ENCODE measurements around the gene RUFY3.

The RUFY3 gene

DNA sequence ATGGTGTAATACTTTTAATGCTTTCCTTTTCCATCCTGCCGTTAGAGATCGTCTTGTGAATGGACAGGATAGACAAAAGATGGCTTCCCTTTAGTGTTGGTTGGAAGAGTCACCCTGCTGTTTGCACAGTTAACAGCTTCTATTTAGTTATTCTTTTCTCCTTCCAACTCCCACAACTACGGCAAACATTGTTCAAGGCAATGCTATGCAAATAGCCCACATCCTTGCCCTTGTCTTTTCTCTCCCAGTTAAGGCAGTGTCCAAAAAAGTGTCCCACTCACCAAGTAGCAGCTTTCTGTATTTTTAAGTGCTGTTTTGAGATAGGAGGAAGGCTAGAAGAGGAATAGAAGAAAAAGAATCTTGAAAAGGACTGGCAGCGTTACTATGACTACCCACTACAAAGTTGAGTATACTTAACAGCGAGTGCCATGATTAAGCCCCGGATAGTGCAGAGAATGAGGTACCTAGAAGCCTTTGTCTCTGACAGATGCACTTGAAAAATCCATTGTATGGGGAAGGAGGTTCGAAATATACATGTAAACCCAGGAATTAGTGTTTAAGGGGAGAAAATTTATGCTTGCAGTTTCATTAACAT is 12.1 kb upstream of the RUFY3 start:
- Histone ChIP-seq H3K36me3 (ENCODE audit: control insufficient read depth, insufficient read depth, low read length) (no peaks in the 10 kb centered on the region), H3K4me1 (ENCODE audit: control insufficient read depth, insufficient read depth, low read length) (peaks cover 12% of the 10 kb centered on the region), H3K9ac (ENCODE audit: low read depth, low read length) (no peak overlapping the region), H3K27me3 (ENCODE audit: control insufficient read depth, insufficient read depth, low read length) (no peaks in the 10 kb centered on the region), H3K9me3 (ENCODE audit: control insufficient read depth, insufficient read depth, low read length) (no peaks in the 10 kb centered on the region), H3K4me3 (ENCODE audit: low read depth, low read length) (no peak overlapping the region)

DNA sequence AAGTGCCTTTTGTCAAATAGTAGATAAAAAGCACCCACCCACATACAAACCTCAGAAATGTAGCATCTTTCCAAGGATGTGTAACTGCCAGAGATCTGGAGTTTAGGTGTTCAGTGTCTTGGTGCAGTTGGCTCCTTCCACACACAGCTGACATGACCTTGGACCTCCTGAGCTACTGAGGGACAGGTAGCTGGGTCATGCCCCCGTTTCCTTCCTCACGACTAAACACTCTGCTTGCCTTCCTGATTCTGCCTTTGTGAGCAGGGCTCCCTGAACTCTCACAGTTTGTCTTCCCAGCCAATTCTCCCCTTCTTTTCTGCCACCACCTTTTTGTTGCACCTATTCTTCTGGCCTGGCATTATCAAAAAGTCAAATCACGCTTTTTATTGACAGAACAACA is 10.2 kb upstream of the RUFY3 start:
- peaks cover 9% of the 10 kb centered on the region for H3K4me1 ChIP-seq (ENCODE audit: control insufficient read depth, insufficient read depth, low read length)
- no peak overlapping the region for H3K4me3 ChIP-seq (ENCODE audit: low read depth, low read length)
- no peaks in the 10 kb centered on the region for H3K27me3 ChIP-seq (ENCODE audit: control insufficient read depth, insufficient read depth, low read length)
- H3K9ac ChIP-seq (ENCODE audit: low read depth, low read length) = no peak overlapping the region
- H3K36me3 ChIP-seq (ENCODE audit: control insufficient read depth, insufficient read depth, low read length) = no peaks in the 10 kb centered on the region
- no peaks in the 10 kb centered on the region for H3K9me3 ChIP-seq (ENCODE audit: control insufficient read depth, insufficient read depth, low read length)

DNA sequence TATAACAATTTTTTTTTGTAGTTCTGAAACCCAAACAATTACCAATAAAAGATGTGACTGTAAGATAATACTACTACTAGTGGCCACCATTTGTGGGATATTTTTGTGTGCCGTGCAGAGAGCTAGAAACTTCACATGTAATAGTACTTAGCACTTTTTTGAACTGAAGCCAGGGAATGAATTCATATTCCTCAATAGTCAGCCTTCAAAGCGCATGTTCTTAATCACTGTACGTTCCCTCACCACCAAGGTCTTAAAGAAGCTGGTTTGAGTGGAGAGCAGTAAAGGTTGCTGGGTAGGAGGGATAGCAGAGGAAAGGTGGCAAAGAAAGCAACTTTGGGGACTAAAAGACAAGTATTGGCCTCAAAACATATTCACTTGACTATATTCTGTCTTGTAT is 9.6 kb upstream of the RUFY3 start:
- peaks cover 9% of the 10 kb centered on the region for H3K4me1 ChIP-seq (ENCODE audit: control insufficient read depth, insufficient read depth, low read length)
- no peaks in the 10 kb centered on the region for H3K27me3 ChIP-seq (ENCODE audit: control insufficient read depth, insufficient read depth, low read length)
- H3K9me3 ChIP-seq (ENCODE audit: control insufficient read depth, insufficient read depth, low read length) = no peaks in the 10 kb centered on the region
- no peaks in the 10 kb centered on the region for H3K36me3 ChIP-seq (ENCODE audit: control insufficient read depth, insufficient read depth, low read length)
- H3K4me3 ChIP-seq (ENCODE audit: low read depth, low read length) = no peak overlapping the region
- no peak overlapping the region for H3K9ac ChIP-seq (ENCODE audit: low read depth, low read length)

DNA sequence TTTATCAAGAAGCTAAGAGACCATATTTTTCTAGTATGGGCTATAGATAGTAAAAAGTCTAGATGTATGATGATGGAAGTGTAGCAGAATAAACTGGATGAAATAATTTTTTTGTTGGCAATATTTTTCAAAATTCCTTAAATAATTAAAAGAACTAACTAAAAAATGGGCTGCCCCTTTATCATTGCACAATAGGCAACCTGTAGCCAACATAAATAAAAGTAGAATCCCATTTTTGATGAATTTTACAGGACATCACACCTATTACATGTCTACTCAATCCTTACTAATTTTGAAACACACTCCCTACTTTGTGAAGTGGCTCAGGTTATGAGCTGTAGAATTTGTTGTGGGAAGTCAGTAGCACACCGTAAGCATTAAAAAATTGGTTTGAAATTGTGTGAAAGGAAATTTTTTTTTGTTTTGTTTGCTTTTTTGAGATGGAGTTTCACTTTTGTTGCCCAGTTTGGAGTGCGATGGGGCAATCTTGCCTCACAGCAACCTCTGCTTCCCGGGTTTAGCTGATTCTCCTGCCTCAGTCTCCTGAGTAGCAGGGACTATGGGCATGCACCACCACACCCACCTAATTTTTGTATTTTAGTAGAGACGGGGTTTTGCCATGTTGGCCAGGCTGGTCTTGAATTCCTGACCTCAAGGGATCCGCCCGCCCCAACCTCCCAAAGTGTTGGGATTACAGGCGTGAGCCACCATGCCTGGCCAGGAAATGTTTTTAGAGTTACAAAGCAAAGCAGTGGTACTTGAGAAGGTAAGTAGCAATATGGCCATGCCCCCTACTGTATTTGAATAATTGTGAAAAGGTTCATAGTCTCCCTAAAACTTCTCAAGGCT is 8.9 kb upstream of the RUFY3 start:
- no peak overlapping the region for H3K4me3 ChIP-seq (ENCODE audit: low read depth, low read length)
- peaks cover 9% of the 10 kb centered on the region for H3K4me1 ChIP-seq (ENCODE audit: control insufficient read depth, insufficient read depth, low read length)
- no peaks in the 10 kb centered on the region for H3K27me3 ChIP-seq (ENCODE audit: control insufficient read depth, insufficient read depth, low read length)
- no peaks in the 10 kb centered on the region for H3K9me3 ChIP-seq (ENCODE audit: control insufficient read depth, insufficient read depth, low read length)
- H3K36me3 ChIP-seq (ENCODE audit: control insufficient read depth, insufficient read depth, low read length) = no peaks in the 10 kb centered on the region
- H3K9ac ChIP-seq (ENCODE audit: low read depth, low read length) = no peak overlapping the region

DNA sequence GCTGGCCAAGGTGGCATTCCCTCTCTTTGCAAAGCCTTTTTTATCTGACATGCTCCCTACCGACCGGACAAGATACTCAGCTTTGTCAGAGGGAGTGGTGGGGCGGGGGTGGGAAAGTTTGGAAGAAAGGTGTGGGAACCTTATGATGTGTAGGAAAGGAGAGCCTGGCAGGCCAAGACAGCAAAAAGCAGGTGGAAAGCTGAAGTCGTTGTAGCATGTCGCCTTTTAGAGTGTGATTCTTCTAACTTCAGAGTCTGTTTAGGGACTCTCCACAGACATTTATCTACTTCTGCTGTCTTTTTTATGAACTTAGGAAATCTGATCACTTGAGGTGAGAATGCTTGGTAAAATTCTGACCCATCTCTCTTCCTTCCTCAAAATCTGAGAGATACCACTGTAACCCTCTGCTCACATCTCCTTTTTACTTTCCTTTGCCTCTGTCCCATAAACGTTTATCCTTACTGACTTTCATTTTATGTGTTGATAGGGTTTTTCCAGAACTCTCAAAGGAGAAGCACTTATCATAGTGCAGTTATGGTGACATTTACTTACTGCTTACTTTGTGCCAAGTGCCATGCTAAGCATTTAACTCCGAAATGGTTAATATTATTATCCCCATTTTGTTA is 8.2 kb upstream of the RUFY3 start:
- H3K4me1 ChIP-seq (ENCODE audit: control insufficient read depth, insufficient read depth, low read length) = peaks cover 9% of the 10 kb centered on the region
- H3K9me3 ChIP-seq (ENCODE audit: control insufficient read depth, insufficient read depth, low read length) = no peaks in the 10 kb centered on the region
- no peak overlapping the region for H3K4me3 ChIP-seq (ENCODE audit: low read depth, low read length)
- H3K36me3 ChIP-seq (ENCODE audit: control insufficient read depth, insufficient read depth, low read length) = no peaks in the 10 kb centered on the region
- no peaks in the 10 kb centered on the region for H3K27me3 ChIP-seq (ENCODE audit: control insufficient read depth, insufficient read depth, low read length)
- no peak overlapping the region for H3K9ac ChIP-seq (ENCODE audit: low read depth, low read length)

DNA sequence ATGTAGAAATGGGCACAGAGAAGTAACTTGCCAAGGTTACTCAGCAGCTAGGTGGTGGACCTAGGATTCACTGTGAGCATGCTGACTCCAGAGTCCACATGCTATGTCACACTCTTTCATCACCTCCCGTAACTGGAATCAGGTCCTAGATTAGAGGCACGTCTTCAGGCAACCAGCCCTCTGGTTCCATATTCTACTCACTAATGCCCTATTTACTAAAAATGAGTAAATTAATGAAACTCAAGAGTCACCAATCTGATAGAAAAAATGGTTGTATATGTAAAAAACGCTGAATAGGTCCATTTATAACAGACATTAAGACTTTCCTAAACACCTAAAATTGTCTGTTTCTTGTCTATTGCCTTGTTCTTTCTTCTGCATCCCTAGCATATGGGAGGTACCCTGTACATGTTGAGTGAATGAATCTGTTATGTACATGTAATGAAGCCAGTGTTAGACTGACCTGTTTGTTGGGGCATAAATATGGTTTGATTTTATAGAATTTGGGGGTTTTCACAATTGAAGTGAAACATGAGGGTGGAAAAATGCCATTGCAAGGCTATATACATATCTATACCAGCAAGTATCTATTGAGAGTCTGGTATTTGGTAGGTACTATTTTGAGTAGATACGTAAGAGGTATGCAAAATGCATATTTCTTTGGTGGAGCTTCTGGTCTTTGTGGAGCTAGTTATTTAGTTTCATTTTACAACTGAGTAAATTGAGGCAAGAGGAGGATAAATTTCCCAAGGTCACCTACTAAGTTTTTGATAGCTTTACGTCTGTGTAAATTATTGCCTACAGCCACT is 7.5 kb upstream of the RUFY3 start:
- Histone ChIP-seq H3K36me3 (ENCODE audit: control insufficient read depth, insufficient read depth, low read length) (no peaks in the 10 kb centered on the region), H3K4me3 (ENCODE audit: low read depth, low read length) (no peak overlapping the region), H3K27me3 (ENCODE audit: control insufficient read depth, insufficient read depth, low read length) (no peaks in the 10 kb centered on the region), H3K9me3 (ENCODE audit: control insufficient read depth, insufficient read depth, low read length) (no peaks in the 10 kb centered on the region), H3K9ac (ENCODE audit: low read depth, low read length) (no peak overlapping the region), H3K4me1 (ENCODE audit: control insufficient read depth, insufficient read depth, low read length) (peaks cover 9% of the 10 kb centered on the region)

DNA sequence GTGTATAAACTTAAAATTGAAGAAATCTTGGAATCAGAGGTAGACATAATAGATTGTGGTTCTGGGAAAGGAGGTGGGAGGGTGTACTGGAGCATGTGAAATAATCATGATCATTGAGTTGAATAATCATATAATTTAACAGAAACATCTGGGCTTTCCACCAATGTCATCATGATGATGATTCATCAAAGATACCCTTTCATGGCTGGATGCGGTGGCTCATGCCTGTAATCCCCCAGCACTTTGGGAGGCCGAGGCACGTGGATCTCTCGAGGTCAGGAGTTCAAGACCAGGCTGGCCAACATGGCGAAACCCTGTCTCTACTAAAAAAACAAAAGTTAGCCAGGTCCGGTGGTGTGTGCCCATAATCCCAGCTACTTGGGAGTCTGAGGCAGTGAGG is 6.7 kb upstream of the RUFY3 start:
- H3K4me1 ChIP-seq (ENCODE audit: control insufficient read depth, insufficient read depth, low read length) = peaks cover 9% of the 10 kb centered on the region
- H3K27me3 ChIP-seq (ENCODE audit: control insufficient read depth, insufficient read depth, low read length) = no peaks in the 10 kb centered on the region
- H3K9me3 ChIP-seq (ENCODE audit: control insufficient read depth, insufficient read depth, low read length) = no peaks in the 10 kb centered on the region
- no peaks in the 10 kb centered on the region for H3K36me3 ChIP-seq (ENCODE audit: control insufficient read depth, insufficient read depth, low read length)
- no peak overlapping the region for H3K9ac ChIP-seq (ENCODE audit: low read depth, low read length)
- no peak overlapping the region for H3K4me3 ChIP-seq (ENCODE audit: low read depth, low read length)

DNA sequence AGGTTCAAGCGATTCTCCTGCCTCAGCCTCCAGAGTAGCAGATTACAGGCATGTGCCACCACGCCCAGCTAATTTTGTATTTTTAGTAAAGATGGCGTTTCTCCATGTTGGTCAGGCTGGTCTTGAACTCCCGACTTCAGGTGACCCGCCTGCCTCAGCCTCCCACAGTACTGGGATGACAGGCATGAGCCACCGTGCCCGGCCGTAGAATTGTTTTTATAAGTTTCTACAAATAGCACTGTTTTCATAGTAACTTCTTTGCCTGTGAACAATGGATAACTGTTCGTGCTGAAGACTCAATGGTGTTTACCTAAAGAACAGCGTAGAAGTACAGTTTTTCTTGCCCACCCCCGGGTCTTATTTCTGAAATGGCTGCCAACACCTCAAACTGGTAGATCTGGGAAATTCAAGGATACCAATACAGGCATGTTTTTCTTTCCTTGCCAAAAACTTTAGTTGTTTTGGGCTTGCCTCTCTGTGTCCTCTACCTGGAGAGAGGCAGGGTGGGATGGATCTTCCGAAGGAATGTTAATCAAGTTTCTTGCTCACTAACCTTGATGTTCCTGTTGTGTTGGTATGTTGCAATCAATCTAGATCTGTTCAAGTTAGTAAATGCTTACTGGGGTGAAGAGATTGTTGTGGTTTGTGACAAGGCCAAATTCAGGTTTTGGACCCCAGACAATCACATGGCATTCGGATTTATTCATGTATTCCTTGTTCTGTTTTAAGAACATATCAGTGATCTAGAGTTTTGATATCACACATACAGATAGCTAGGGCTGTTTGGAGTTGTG is 2.8 kb upstream of the RUFY3 start:
- Histone ChIP-seq H3K9me3 (ENCODE audit: control insufficient read depth, insufficient read depth, low read length) (no peaks in the 10 kb centered on the region), H3K9ac (ENCODE audit: low read depth, low read length) (no peak overlapping the region), H3K36me3 (ENCODE audit: control insufficient read depth, insufficient read depth, low read length) (no peaks in the 10 kb centered on the region), H3K27me3 (ENCODE audit: control insufficient read depth, insufficient read depth, low read length) (no peaks in the 10 kb centered on the region), H3K4me3 (ENCODE audit: low read depth, low read length) (no peak overlapping the region), H3K4me1 (ENCODE audit: control insufficient read depth, insufficient read depth, low read length) (peaks cover 17% of the 10 kb centered on the region)

DNA sequence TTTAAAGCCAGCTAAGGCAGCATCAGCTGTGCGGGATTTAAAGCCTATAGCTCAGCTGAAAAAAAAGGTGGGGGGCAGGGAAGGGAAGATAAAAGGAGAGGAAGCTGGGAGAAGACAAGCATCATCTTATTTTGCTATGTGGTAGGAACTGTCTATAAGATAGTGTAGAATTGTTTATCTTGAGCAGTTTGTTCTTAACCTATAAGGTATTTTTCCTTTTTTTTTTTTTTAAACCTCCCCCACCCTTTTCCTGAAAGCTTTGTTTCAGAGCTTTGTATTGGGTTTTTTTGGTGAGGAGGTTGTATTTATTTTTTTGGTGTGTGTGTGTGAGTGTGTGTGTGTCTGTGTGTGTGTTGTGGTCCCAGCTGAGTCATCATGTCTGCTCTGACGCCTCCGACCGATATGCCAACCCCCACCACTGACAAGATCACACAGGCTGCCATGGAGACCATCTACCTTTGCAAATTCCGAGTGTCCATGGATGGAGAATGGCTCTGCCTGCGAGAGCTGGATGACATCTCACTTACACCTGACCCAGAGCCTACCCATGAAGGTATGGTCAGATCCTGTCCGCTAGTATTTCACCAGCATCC is 531 bp downstream of the RUFY3 start:
- H3K4me3 ChIP-seq (ENCODE audit: low read depth, low read length) = no peak overlapping the region

DNA sequence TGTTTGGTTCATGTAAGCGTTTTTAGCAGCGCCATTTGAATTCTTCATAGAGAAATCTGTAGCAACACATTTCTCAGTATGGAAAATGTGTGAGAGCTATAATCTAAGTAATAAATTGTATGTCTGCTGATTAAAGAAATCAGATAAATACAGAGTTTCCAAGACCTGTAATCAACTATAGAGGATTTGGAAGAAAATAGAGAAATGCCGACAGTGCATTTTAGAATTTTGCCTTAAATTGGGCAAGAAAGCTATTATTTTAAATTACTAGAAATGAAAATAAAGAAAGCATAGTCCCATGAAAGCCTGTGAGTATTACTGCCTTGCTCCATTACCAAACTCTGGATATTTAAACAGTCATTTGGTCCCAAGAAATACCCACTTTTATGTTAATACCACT is 2.7 kb downstream of the RUFY3 start:
- no peaks in the 10 kb centered on the region for H3K27me3 ChIP-seq (ENCODE audit: control insufficient read depth, insufficient read depth, low read length)
- no peaks in the 10 kb centered on the region for H3K36me3 ChIP-seq (ENCODE audit: control insufficient read depth, insufficient read depth, low read length)
- H3K4me1 ChIP-seq (ENCODE audit: control insufficient read depth, insufficient read depth, low read length) = peaks cover 13% of the 10 kb centered on the region
- H3K9me3 ChIP-seq (ENCODE audit: control insufficient read depth, insufficient read depth, low read length) = no peaks in the 10 kb centered on the region
- no peak overlapping the region for H3K9ac ChIP-seq (ENCODE audit: low read depth, low read length)
- no peak overlapping the region for H3K4me3 ChIP-seq (ENCODE audit: low read depth, low read length)

More for the DNA sequence above, 531 bp downstream of the RUFY3 start:
- Histone ChIP-seq H3K9me3 (ENCODE audit: control insufficient read depth, insufficient read depth, low read length) (no peaks in the 10 kb centered on the region), H3K36me3 (ENCODE audit: control insufficient read depth, insufficient read depth, low read length) (no peaks in the 10 kb centered on the region), H3K27me3 (ENCODE audit: control insufficient read depth, insufficient read depth, low read length) (no peaks in the 10 kb centered on the region), H3K9ac (ENCODE audit: low read depth, low read length) (no peak overlapping the region), H3K4me1 (ENCODE audit: control insufficient read depth, insufficient read depth, low read length) (peaks cover 13% of the 10 kb centered on the region)

DNA sequence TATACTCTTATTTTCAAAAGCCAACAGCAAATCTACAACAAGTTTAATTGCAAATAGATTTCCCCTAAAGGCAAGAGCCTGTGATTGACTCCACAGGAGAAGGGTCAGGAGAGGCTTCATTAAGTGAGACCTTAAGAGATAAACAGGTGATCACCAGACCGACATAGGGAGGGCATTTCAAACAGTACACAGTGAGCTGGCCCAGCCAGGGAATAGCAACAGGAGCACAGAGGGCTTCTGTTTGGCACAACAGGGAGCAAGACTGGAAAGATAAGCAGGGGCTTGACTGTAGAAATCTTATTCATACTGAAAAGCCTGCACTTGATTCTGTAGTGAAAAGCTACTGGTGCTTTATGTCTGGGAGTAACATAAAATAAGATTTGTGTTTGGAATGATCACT is 3.9 kb downstream of the RUFY3 start:
- Histone ChIP-seq H3K27me3 (ENCODE audit: control insufficient read depth, insufficient read depth, low read length) (no peaks in the 10 kb centered on the region), H3K4me1 (ENCODE audit: control insufficient read depth, insufficient read depth, low read length) (peaks cover 13% of the 10 kb centered on the region), H3K9ac (ENCODE audit: low read depth, low read length) (no peak overlapping the region), H3K4me3 (ENCODE audit: low read depth, low read length) (no peak overlapping the region), H3K9me3 (ENCODE audit: control insufficient read depth, insufficient read depth, low read length) (no peaks in the 10 kb centered on the region), H3K36me3 (ENCODE audit: control insufficient read depth, insufficient read depth, low read length) (no peaks in the 10 kb centered on the region)

Measured in iPS-15b (cell line).